ENCODE results near the gene GFPT2. TPM values are rescaled to one million over a fixed set of nuclear protein-coding genes. Genes with fewer than 3 reads are reported as not detected.

Gene GFPT2
- total RNA-seq, 1 donor from 2014 or later = 0.53 TPM

- Histone ChIP-seq H3K27me3 (ENCODE audit: control insufficient read depth, insufficient read depth, low read length) (no peaks in the 10 kb centered on the region), H3K36me3 (ENCODE audit: control insufficient read depth, insufficient read depth, low read length) (no peaks in the 10 kb centered on the region), H3K4me3 (ENCODE audit: low read depth, low read length) (no peak overlapping the region)
- no peak for TF ChIP-seq CTCF (IDR thresholded peaks at IDR 0.05; ENCODE audit: insufficient read depth, low read length, severe bottlenecking)
- FAIRE-seq = no peak
- no peak for DNase-seq (ENCODE audit: low read depth)
Observed at GRCh38 chr5:180338001-180338707, 15.0 kb downstream of the GFPT2 start.

GRCh38 chr5:180336234-180337020 lies 16.7 kb downstream of the GFPT2 start:
- no peak overlapping the region for H3K4me3 ChIP-seq (ENCODE audit: low read depth, low read length)
- H3K27me3 ChIP-seq (ENCODE audit: control insufficient read depth, insufficient read depth, low read length) = no peaks in the 10 kb centered on the region
- H3K36me3 ChIP-seq (ENCODE audit: control insufficient read depth, insufficient read depth, low read length) = no peaks in the 10 kb centered on the region
- TF ChIP-seq CTCF (IDR thresholded peaks at IDR 0.05; ENCODE audit: insufficient read depth, low read length, severe bottlenecking) = no peak
- no peak for FAIRE-seq
- DNase-seq (ENCODE audit: low read depth) = no peak

DNA sequence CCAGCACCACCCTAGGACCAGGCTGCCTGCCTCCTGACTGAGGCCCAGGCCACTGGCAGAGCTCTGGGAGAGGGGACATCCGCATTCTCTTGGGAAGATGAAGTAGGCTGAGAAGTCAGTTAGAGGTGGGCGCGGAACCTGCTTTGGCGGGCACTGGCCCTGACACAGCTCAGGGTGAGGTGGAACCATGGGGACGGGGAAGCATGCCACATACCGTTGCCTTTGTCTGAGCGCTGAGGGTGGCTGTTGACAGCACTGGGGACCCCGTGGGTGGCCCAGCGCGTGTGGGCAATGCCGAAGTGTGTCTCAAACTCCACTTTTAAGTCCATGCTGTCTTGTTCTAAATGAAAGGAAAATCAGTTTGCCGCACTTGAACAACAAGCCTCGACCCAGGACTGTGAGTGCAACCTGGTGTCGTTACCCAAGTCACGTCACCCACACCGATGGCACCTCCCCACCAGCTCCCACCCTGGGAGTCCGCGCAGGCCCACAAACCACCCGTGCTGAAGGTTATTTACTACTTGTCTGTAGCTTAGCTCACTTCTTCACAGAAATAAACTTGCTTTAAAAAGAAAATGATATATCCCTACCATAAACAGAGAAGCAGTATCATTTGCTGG lies 17.4 kb downstream of the GFPT2 start:
- no peak for TF ChIP-seq CTCF (IDR thresholded peaks at IDR 0.05; ENCODE audit: insufficient read depth, low read length, severe bottlenecking)
- Histone ChIP-seq H3K36me3 (ENCODE audit: control insufficient read depth, insufficient read depth, low read length) (no peaks in the 10 kb centered on the region), H3K4me3 (ENCODE audit: low read depth, low read length) (no peak overlapping the region), H3K27me3 (ENCODE audit: control insufficient read depth, insufficient read depth, low read length) (no peaks in the 10 kb centered on the region)
- FAIRE-seq = peak; percentile 7
- no peak for DNase-seq (ENCODE audit: low read depth)

DNA sequence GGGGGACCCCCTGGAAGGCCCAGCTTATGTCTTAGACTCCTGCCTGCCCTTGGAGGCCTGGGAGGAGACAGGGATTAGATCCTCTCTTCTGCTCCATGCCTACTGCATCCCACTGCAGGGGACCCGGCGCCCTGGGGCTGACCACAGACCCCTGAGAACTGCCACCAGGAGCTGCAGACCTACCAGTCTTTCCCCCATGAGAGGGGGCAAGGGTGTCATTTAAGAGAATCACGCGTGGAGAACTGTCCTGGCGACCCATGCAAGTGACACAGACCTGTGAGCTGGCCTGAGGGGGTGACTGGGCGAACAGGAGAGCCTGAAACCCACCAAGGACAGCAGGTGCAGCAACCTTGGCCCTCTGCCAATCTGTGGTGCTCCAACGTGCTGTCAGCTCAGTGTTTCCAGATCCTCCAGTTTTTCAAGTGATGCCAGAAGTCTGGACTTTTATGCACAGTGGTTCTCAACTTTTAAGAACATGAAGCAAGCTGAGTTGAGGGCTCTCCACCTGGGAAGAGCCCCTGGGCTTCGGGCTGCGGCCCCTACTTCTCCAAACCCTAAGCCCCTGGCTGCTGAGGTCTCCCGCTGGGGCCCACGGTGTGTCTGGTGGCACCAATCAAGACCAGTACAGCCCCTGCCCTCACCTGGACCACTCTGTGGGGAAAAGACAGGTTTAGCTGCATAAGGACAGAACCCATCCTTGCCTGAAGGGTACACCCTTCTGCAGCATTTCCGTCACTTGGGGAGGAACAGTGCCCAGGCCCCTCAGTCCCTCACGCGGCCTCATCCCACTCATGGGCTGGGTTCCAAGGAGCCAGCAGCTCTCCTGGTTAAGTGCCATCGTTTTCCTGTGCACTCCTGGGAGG lies 18.2 kb downstream of the GFPT2 start:
- no peak for TF ChIP-seq CTCF (IDR thresholded peaks at IDR 0.05; ENCODE audit: insufficient read depth, low read length, severe bottlenecking)
- DNase-seq (ENCODE audit: low read depth) = no peak
- H3K36me3 ChIP-seq (ENCODE audit: control insufficient read depth, insufficient read depth, low read length) = no peaks in the 10 kb centered on the region
- FAIRE-seq = no peak
- no peak overlapping the region for H3K4me3 ChIP-seq (ENCODE audit: low read depth, low read length)
- no peaks in the 10 kb centered on the region for H3K27me3 ChIP-seq (ENCODE audit: control insufficient read depth, insufficient read depth, low read length)

DNA sequence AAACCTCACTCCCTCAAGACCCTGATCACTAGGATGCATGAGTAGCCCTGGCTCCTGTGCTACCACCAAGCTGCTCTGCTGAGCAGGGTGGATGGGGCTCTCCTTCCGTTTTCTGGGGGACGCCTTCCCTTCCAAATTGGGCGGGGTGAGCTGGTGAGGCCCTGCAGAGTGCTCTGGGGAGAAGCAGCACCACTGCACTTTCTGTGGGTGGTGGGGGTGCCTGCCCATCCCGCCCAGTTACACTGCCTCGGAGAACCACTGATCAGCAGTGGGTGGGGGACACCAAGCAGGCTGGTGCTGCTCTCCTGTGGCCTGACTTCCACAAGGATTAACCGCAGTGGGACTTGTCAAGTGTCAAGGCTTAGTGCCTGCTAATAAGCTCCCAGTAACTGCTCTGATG lies 19.0 kb downstream of the GFPT2 start:
- TF ChIP-seq CTCF (IDR thresholded peaks at IDR 0.05; ENCODE audit: insufficient read depth, low read length, severe bottlenecking) = no peak
- H3K4me3 ChIP-seq (ENCODE audit: low read depth, low read length) = no peak overlapping the region
- DNase-seq (ENCODE audit: low read depth) (no peak), FAIRE-seq (no peak)
- no peaks in the 10 kb centered on the region for H3K27me3 ChIP-seq (ENCODE audit: control insufficient read depth, insufficient read depth, low read length)
- no peaks in the 10 kb centered on the region for H3K36me3 ChIP-seq (ENCODE audit: control insufficient read depth, insufficient read depth, low read length)
